KOPT-K1 (cell line): Measurements from ENCODE around the gene MTF1.

Experiments
- H3K27ac ChIP-seq: fragments of 200-600 bp; sonication (generic); 2 replicates; pipeline ENCODE4 v1.5.1; 2016; ENCODE audit warnings: antibody characterized with exemption, mild to moderate bottlenecking, low read depth, low read length; ENCODE audit not compliant: poor library complexity, severe bottlenecking
- H3K36me3 ChIP-seq: fragments of 200-600 bp; sonication (generic); 2 replicates; pipeline ENCODE4 v1.5.1; 2017; ENCODE audit warnings: antibody characterized with exemption, mild to moderate bottlenecking, low read length, moderate library complexity; ENCODE audit not compliant: insufficient read depth
- H3K9me3 ChIP-seq: fragments of 200-600 bp; sonication (generic); 2 replicates; pipeline ENCODE4 v1.5.1; 2017; ENCODE audit warnings: antibody characterized with exemption, low read length, mild to moderate bottlenecking; ENCODE audit not compliant: insufficient read depth, poor library complexity, severe bottlenecking

The MTF1 gene

GRCh38 chr1:37763791-37764413 lies 95.5 kb downstream of the MTF1 start:
- H3K27ac ChIP-seq: no peak overlapping the region
- H3K36me3 ChIP-seq: no peaks in the 10 kb centered on the region
- H3K9me3 ChIP-seq: no peaks in the 10 kb centered on the region

GRCh38 chr1:37762516-37762915 lies 96.9 kb downstream of the MTF1 start:
- H3K36me3 ChIP-seq: no peaks in the 10 kb centered on the region
- peaks cover under 1% of the 10 kb centered on the region for H3K9me3 ChIP-seq
- no peak overlapping the region for H3K27ac ChIP-seq

GRCh38 chr1:37761416-37762095 lies 97.8 kb downstream of the MTF1 start:
- Histone ChIP-seq H3K9me3 (peaks cover 4% of the 10 kb centered on the region), H3K27ac (no peak overlapping the region), H3K36me3 (no peaks in the 10 kb centered on the region)
